Measurements from ENCODE around the gene PTPRO. TPM values are rescaled to one million over a fixed set of nuclear protein-coding genes. Genes with fewer than 3 reads are reported as not detected.
"Not testable (repeated sequence)": the region's sequence is repeated elsewhere in the genome, so short reads cannot be mapped to it uniquely, and the experiment has no call there.

Gene PTPRO
- total RNA-seq, 1 donor from 2014 or later = 2.6 TPM

DNA sequence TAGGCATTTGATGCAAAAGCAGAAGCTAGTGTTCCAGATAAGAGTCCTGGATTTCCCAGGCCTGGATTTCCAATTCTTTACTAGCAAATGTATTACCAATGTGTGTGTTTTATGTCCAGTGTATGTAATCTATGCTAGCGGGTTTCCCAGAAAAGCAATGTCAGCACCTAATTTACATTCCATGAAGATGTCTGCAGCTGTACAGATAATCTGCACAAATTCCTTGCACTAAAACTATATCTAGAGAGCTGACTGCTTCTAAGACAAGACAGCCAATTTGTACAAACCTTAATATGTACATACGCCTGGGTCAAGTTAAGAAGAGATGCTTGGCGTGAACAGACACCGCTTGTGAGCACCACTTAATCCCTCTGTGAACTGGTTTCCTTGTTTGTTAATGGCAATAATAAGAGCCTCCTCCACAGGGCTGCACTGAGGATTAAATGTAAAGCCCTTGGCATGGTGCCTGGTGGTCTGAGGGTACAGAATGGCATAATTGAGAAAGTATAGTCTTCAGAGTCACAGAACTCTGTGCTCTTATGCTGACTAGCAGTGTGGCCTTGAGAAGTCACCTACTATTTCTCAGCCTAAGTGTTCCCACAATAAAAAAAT, 281.3 kb downstream of the PTPRO start:
- no peak for DNase-seq

- DNase-seq = no peak
These were observed 283.7 kb downstream of the PTPRO start for GRCh38 chr12:15605881-15606590.

GRCh38 chr12:15608406-15608805, 286.1 kb downstream of the PTPRO start:
- DNase-seq = no peak

DNA sequence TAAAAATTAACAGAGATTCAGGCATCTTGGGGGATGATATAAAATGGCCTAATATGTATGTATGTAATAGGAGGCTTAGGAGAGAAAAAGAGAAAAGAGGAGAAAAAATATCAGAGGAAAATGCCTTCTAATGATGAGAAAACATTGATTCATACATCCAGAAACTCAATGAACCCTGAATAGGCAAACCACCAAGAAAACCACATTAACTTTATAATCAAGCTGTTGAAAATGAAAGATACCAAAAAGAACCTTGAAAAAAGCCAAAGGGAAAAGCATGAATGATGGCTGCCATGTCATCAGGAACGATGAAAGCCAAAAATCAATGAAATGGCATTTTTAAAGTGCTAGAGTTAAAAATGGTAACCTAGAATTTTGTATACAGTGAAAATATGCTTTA, 286.6 kb downstream of the PTPRO start:
- DNase-seq = no peak

DNA sequence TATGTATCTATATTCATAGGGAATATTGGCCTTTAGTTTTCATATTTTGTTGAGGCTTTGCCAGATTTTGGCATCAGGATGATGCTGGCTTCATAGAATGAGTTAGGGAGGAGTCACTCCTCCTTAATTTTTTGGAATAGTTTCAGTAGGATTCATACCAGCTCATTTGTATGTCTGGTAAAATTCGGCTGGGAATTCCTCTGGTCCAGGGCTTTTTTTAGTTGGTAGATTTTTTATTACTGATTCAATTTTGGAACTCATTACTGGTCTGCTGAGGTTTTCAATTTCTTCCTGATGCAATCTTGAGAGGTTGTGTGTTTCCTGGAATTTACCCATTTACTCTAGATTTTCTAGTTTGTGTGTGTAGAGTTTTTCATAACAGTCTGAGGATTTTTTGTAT, 291.7 kb downstream of the PTPRO start:
- DNase-seq = no peak

DNA sequence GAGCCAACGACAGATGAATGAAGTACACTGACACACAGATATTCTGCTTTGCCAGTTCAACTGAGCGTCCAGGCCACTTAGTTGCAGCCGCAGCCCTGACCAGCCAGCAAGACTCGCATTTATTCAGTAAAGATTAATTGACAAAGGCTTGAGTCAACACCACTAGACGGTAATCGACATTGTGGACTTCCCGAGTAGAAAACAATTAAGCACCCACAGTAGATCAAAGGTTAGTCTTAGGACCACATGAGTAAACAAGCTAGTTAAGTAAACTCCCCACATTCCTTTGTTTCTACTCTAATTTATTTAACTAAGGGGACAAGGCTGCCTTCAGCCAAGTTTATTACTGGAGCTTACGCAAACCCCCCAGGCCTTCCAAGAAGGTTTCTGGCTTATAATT, 294.2 kb downstream of the PTPRO start:
- DNase-seq = not testable (repeated sequence)

DNA sequence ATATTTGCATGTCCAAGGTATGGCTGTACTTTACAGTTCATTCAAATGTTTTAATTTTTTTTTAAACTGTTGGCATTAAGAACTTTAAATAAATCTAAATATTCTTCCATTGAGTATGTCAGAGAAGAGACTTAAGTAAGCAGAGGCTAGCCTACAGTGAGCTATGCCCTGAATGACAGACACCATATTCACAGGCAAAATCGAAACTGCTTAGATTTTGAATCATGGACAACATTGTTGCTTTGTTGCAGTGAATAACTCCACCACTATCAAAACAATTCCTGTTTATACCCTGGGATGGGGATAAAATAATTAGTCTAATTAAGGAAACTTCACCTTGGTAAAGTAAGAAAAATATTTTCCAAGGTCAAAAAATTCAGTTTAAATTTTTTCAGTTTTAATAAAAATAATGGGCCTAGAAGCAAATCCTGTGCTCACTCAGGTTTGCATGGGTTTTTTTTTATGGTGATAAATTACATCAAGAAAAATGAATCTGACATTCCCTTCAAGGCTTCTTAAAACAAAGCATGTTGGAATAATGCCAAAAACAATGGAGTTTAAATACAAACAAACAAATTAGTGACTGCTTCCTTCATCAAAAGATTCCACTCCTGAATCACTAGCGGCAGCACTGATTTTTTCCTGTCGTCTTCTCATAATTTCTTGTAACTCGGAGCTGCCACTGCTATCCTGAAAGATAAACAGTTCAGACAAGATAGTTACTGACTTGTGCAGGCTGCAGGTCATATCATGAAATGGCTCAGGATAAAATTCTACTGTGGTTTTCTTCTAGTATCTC, 298.6 kb downstream of the PTPRO start:
- DNase-seq = no peak

- DNase-seq = no peak
These were observed 302.8 kb downstream of the PTPRO start for GRCh38 chr12:15625075-15625474.

DNA sequence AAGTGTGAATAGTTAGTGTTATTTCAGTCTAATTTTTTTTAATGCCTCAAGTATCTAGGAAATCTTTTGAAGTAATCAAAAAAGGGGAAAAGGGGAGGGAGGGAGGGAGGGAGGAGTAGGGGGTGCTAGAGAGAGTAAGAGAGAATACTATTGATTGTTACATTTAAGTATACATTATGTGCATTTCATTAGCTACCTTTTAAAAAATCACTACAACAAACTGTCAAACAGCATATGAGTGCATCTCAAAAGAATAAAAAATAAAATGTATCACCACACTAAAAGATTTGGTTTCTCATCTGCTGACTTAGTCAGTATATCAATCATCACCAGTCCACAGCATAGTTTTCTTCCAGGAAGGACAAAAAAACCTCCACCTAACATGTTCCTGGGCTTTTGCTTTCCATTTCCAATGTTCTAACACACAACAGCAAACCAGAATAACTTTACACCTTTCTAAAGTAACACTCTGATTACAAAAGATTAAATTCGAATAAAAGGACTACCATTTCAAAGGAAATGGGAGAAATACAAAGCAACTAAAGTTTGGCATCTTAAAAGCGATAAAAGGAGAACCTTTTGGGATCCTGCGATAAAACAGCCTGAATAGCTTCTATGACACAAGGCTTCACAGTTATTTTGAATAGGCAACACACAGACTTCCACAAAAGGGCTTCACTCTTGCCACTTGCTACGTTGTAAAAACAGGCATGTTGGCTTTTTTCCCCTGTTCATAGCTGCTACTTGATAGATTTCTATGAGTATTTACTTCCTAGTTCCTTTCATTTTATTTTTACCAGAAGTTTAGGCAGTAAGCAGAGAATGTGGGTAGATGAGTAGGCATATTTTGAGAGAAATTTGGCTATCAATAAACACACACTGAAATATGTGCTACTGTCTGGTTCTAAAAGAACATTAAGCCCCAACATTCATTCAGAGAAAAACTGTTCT, 306.0 kb downstream of the PTPRO start:
- no peak for DNase-seq

DNA sequence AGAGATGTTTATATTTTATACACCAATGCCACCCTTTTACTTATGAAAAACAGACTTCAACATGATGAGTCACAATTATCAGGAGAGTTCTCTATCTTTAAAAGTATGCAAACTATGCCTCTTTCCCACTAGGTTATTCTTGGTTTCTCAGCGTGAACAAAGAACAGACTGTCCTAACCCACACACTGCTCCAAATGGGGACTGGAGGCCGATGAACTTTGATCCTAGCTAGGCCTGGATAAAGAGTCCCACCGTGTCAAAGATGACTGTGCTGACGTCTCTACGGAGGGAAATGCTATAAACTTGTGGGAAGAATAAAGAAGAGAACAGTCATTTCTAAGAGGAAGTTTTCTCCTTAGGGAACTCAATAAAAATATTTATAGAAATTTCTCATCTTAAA, 306.8 kb downstream of the PTPRO start:
- peak; percentile 54 for DNase-seq

DNA sequence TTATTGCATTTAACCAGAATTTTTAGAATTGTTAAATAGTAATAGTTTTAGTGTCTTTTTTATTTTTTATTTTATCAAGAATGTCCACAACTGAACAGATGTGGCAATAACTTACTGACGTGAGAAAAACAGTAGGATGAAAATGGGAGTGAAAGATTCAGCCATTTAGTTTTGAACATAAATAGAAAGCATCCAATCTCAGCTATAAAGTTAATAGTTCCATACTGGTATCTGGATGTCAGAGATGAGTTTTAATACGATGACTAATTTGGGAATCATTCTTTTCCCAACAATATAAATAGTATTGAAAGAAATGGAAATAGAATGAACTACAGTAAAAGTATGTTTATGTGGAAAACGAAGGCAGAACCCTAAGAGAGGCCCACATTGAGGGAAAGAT, 307.5 kb downstream of the PTPRO start:
- DNase-seq = no peak

DNA sequence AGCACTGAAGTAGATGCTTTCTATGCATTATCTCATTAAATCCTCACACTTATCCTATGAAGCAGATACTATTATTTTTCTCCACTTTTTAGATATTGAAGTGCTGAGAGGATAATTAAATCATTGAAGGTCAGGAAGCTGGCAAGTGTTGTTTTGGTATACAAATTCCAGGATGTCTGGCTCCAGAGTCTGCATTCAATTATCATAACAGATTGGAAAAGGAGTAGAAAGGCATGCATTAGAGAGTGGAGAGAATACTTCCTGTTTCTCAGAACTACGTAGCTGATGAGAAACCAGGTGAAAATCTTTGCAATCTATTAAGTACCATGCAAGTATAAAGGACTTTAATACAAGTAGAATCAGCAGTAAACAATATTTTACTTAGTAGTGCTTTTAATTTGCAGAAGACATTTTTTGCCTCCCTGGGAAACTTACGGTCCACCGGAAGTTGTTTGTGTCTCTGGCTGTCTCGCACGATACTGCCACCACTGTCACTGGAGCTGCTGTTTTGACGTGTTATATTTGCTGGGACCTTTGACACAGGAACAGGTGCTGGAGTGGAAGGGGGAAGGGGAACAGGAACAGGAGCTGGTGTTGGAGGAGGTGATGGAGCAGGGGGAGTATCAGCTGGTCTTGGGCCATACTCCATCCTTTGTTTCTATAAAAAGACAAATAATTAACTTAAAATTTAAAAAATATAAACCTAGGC, 308.9 kb downstream of the PTPRO start:
- no peak for DNase-seq

- DNase-seq = no peak
These were observed 310.4 kb downstream of the PTPRO start for GRCh38 chr12:15632708-15633107.

DNA sequence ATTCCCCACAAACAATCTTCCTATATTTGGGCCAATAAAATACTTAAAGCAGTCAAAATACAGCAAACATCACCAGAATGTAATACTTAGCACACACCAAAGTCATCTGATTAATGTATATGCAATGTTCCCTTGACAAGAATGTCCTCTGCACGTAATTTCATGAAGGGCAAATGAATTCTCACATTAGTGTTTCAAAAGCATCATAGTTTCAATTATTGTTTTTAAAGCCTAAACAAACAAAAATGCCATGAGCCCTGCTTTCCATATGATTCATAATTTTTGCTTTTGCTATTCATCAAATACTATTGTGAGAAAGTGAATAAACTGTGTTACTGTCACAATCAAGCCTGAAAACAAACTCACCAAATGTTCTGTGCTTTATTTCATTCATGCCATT, 310.9 kb downstream of the PTPRO start:
- no peak for DNase-seq

GRCh38 chr12:15634010-15634683, 311.8 kb downstream of the PTPRO start:
- DNase-seq = no peak

GRCh38 chr12:15636060-15636890, 314.0 kb downstream of the PTPRO start:
- DNase-seq = no peak

- DNase-seq = no peak
These were observed 315.9 kb downstream of the PTPRO start for GRCh38 chr12:15638231-15638630.

DNA sequence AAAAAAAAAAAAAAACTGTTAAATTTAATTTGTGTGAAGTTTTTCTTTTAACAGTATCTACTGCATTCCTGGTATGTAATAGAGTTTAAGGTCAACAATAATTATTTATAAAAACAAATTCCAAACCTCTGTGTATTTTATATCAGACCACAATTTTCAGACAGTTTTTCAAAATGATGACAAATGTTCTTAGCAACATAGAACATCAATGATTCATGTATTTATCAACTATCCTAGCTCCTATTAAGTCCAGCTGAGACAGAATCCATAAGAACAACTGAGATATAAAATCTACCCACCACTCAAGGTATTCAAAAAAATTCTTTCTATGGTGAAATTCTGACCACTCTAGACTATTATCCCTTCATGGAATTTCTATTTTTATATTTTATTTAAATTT, 322.4 kb downstream of the PTPRO start:
- no peak for DNase-seq

GRCh38 chr12:15646581-15646980, 324.3 kb downstream of the PTPRO start:
- no peak for DNase-seq

Measured in skin of body (tissue), 2 donors.